K562 treated with DMSO at 1 percent for 24 hours (cell line): ENCODE measurements around the gene PGAP6. TPM values are rescaled to one million over a fixed set of nuclear protein-coding genes. Genes with fewer than 3 reads are reported as not detected.

Experiments used
- total RNA-seq: library from RNA; unstranded; fragments of 300-600 nt; gene quantifications from 2 replicates; pipeline ENCODE4 v1.2.3, GENCODE V29; 2022; ENCODE audit warnings: low read depth; ENCODE audit not compliant: insufficient read depth

Gene PGAP6, protein sequence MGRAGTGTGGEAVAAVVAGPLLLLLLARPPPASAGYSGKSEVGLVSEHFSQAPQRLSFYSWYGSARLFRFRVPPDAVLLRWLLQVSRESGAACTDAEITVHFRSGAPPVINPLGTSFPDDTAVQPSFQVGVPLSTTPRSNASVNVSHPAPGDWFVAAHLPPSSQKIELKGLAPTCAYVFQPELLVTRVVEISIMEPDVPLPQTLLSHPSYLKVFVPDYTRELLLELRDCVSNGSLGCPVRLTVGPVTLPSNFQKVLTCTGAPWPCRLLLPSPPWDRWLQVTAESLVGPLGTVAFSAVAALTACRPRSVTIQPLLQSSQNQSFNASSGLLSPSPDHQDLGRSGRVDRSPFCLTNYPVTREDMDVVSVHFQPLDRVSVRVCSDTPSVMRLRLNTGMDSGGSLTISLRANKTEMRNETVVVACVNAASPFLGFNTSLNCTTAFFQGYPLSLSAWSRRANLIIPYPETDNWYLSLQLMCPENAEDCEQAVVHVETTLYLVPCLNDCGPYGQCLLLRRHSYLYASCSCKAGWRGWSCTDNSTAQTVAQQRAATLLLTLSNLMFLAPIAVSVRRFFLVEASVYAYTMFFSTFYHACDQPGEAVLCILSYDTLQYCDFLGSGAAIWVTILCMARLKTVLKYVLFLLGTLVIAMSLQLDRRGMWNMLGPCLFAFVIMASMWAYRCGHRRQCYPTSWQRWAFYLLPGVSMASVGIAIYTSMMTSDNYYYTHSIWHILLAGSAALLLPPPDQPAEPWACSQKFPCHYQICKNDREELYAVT
- total RNA-seq, result 124 and 139 TPM in 2 replicates

DNA sequence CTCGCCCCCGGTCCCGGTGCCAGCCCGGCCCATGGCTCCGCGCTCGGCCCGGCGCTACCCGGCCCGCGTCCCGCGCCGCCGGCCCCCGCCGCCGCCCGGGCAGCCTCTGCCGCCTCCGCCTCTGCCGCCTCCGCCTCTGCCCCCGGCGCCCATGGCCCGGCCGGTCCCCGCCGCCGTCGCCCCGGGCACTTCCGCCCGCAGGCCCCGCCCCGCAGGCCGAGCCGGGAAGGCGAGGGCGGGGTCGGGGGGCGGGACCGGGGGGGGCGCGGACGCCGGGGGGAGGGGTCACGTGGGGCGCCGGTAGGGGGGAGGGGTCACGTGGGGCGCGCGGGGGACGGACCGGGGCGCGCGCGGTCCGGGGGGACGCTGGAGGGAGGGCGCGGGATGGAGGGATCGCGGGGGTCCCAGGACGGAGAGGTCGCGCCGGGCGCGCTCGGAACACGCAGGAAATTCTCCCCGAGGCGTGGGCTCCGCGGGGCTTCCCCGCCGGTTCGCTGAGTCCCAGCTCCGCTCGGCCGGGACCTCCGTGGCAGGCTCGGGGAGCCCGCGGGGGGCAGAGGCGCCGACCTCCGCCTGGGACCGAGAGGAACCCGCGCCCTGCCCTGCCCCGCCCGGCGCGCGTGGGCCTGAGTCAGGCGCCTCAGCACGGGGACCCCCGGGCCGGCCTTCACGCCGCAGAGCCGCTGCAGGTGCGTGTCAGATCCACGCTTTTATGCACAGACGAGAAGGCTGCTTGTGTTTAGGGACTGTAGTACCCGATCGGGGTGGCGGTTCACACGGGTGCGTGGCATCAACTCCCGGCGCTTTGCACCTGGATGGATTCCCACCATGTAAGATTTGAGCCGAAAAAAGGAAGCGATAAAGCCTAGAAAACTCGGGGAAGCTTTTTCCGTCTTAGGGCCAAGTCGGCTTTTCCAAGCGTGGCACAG lies at the start of gene PGAP6:
Gene PGAP6 (minus strand): TSS at position 190 of the 929 bp plus-strand sequence. CDS start 157 bp downstream, at position 33.

DNA sequence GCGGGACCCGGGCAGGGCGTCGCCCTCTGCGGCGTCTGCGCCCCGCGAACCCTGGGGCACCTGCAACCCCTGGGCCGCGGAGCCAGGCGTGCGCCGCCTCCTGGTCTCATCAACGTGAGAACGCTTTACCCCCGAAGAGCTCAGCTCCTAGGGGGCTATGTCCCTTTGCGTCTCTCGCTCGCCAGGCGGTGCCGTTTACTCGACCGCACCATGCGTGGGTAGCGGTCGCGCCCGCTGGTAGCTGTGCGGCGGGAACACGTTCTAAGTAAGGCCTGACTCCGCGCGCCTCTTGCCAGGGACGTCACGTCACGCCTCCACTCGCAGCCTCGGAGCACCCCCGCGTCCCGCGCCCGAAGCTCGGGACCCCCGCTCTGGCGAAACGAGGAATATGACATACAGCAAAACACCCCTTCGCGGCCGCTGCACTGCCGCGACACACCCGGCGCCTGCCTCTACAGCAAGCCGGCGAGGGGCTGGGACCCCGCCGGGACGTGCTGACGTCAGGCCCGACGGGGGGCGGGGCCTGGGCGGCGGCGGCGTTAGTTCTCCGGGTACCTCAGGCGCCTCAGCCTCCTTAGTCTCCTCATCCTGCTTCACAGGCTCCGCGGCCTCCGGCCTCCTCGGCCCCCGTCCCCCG lies 43.4 kb upstream of the PGAP6 start, which contains the start of gene RAB11FIP3:
Gene RAB11FIP3 (plus strand): TSS at position 568 of the 637 bp plus-strand sequence. CDS start 358 bp downstream, outside the sequence.

DNA sequence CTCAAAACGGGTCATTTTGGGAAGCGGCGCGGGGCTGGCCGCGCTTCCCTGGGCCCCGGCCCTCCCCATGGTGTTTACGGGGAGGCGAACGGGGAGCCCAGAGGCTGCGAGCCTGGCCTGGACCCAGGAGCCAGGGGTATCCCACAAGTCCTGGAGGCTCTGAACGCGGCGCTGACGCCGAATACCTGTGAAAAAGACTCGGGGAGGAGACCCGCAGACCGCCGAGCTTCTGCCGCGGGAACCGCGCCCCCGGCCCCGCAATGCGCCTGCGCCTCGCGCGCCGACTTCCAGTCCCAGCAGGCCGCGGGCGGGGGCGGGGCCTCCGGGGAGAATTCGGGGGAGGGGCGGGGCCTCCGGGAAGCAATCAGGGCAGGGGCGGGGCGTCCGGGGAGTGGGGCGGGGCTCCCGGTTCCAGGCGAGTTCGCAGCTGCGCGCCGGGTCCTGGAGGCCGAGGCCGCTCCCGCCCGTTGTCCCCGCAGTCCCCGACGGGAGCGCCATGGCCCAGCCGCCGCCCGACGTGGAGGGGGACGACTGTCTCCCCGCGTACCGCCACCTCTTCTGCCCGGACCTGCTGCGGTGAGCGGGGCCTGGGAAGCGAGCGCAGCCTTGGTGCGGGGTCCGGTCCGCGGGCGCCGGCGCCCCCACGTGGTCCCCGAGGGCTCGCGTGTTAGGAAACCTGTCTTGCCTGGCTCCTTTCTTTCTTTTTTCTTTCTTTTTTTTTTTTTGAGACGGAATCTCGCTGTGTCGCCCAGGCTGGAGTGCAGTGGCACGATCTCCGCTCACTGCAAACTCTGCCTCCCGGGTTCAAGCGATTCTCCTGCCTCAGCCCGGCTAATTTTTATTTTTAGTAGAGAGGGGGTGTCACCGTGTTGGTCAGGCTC lies 19.9 kb upstream of the PGAP6 start, which contains the start of gene DECR2:
Gene DECR2 (plus strand): TSS at position 418 of the 881 bp plus-strand sequence. CDS start 79 bp downstream, at position 497.

DNA sequence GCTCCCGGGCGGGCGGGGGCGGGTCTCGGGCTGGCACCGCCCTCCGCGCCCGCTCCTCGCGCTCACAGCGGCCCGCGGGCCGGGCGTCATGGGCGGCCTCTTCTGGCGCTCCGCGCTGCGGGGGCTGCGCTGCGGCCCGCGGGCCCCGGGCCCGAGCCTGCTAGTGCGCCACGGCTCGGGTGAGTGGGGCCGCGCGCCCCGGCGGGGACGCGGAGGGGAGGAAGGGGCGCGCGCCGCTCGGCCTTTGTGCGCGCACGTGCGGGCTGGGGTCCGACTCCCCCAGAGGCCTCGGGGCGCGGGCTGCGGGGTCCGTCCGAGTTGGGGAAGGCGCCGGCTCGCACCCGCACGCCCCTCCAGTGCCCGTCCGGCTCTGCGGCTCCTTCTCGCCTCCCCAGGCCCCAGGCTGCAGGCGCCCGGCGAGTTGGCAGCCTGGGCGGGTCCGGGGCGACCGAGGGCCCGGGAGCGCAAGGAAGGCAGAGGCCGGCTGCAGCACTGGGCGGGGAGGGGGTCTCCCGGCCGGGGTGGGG lies 15.4 kb upstream of the PGAP6 start, which contains the start of gene NME4:
Gene NME4 (plus strand): TSS at position 65 of the 527 bp plus-strand sequence. CDS start 24 bp downstream, at position 89.

DNA sequence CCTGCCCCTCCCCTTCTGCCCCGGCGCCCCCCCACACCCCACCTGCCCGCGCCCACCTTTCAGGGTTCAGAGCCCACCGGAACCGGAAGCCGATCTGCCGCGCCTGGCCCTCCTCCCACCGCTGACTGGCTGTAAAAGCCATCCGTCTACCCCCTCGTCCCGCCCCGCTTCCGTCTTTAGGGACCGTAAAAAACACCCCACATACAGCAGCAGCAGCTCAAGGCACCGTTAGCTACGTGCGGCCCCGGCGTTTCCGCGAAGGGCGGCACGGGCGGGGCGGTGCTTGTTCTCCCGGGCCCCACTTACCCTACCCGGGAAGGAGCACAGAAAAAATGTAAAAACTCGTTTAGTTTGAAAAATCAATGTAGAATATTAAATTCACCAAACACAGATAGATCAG lies 11.3 kb downstream of the PGAP6 start, which contains the start of gene MRPL28:
Gene MRPL28 (minus strand): TSS at position 96 of the 400 bp plus-strand sequence. CDS start 320 bp downstream, outside the sequence.

DNA sequence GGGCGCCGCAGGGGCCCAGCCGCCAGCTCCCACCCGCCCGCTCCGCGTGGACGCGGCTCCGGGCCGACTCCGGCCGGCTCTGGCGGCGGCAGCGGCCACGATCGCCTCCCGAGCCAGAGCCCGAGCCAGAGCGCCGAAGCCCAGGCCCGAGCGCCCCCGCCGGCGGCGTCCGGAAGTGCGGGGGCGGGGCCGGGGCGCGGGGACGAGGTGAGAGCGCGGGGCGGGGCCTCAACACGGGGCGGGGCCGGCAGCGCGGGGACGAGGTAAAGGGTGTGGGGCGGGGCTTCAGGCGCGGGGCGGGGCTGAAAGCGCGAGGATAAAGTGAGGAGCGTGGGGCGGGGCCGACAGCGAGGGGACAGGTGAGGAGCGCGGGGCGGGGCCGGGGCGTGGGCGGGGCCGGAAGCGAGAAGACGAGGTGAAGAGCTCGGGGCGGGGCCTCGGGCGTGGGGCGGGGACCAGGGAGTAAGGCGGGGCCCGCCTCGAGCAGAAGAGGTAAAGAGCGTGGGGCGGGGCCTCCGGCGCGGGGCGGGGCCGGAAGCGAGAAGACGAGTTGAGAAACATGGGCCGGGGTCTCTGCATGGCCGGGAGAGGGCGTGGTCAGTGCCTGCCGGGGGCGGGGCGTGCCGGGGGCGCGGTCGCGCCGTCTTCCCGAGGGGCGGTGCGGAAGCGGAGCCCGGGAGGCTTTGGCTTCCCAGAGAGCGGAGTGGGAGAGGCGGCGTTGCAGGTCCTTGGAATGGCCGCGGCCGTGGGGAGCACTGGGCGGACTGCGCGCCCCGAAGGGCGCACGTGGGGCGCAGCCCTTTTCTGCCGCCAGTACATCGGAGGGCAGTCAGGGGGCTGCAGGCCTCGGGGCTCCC lies 29.0 kb downstream of the PGAP6 start, which contains the start of gene AXIN1:
Gene AXIN1 (minus strand): TSS at position 177 of the 857 bp plus-strand sequence. CDS start 5,698 bp downstream, outside the sequence.

Other genes with a start within 250 kb of the PGAP6 start
- 57.2 and 57.4 TPM in 2 replicates for gene NPRL3, start 243.3 kb downstream of the PGAP6 start, total RNA-seq
- 91.3 and 104 TPM in 2 replicates for gene HBZ, start 229.3 kb downstream of the PGAP6 start, total RNA-seq
- gene HBM, start 216.0 kb downstream of the PGAP6 start, total RNA-seq, result not detected in 2 replicates
- 164 and 196 TPM in 2 replicates for gene HBA2, start 209.1 kb downstream of the PGAP6 start, total RNA-seq
- gene HBA1, start 205.3 kb downstream of the PGAP6 start, total RNA-seq, result 610 and 805 TPM in 2 replicates
- gene HBQ1, start 201.5 kb downstream of the PGAP6 start, total RNA-seq, result 62.5 and 62.7 TPM in 2 replicates
- gene LUC7L, start 152.5 kb downstream of the PGAP6 start, total RNA-seq, result 32.0 and 39.7 TPM in 2 replicates
- 121 and 124 TPM in 2 replicates for gene FAM234A, start 147.2 kb downstream of the PGAP6 start, total RNA-seq
- gene RGS11, start 106.0 kb downstream of the PGAP6 start, total RNA-seq, result not detected in 2 replicates
- gene ARHGDIG, start 101.4 kb downstream of the PGAP6 start, total RNA-seq, result not detected in 2 replicates
- gene PDIA2, start 98.8 kb downstream of the PGAP6 start, total RNA-seq, result not detected in 2 replicates
- 43.7 and 44.5 TPM in 2 replicates for gene AXIN1, start 29.3 kb downstream of the PGAP6 start, total RNA-seq
- 122 and 140 TPM in 2 replicates for gene MRPL28, start 11.4 kb downstream of the PGAP6 start, total RNA-seq
- 154 and 165 TPM in 2 replicates for gene NME4, start 15.2 kb upstream of the PGAP6 start, total RNA-seq
- gene DECR2, start 19.9 kb upstream of the PGAP6 start, total RNA-seq, result 56.3 and 58.3 TPM in 2 replicates
- 25.0 and 30.8 TPM in 2 replicates for gene RAB11FIP3, start 43.7 kb upstream of the PGAP6 start, total RNA-seq
- gene CAPN15, start 145.7 kb upstream of the PGAP6 start, total RNA-seq, result 64.7 and 73.6 TPM in 2 replicates
- gene PRR35, start 178.4 kb upstream of the PGAP6 start, total RNA-seq, result 0.23 TPM in 1 of 2 replicates, not detected in the other
- 12.5 and 14.0 TPM in 2 replicates for gene NHLRC4, start 185.0 kb upstream of the PGAP6 start, total RNA-seq
- gene PIGQ, start 188.0 kb upstream of the PGAP6 start, total RNA-seq, result 55.4 and 66.8 TPM in 2 replicates
- 42.1 and 47.9 TPM in 2 replicates for gene RAB40C, start 208.1 kb upstream of the PGAP6 start, total RNA-seq
- 13.4 and 16.8 TPM in 2 replicates for gene WFIKKN1, start 249.0 kb upstream of the PGAP6 start, total RNA-seq